K562 (cell line): ENCODE measurements around the gene CCDC175. TPM values are rescaled to one million over a fixed set of nuclear protein-coding genes. Genes with fewer than 3 reads are reported as not detected.

Experiments used
- CREM ChIP-seq: IDR thresholded peaks from 2 replicates; pipeline ENCODE4 v1.6.1; 2014; ENCODE audit warnings: antibody characterized with exemption, low read depth
- IRF2 ChIP-seq: sonication (generic); formaldehyde crosslinking; IDR thresholded peaks from 2 replicates; pipeline ENCODE4 v1.8.1; 2022; ENCODE audit warnings: mild to moderate bottlenecking, missing genetic modification reagents
- JUND ChIP-seq, 2 experiments: IDR thresholded peaks; 2 replicates in 1 of 2; 3 replicates in 1 of 2; pipeline ENCODE4 v1.6.1; 2011; ENCODE audit warnings: borderline replicate concordance in 2 of 2, low read depth in 2 of 2, low read length in 2 of 2, improper control_type of control experiment in 1 of 2, missing biosample characterization in 1 of 2, missing genetic modification characterization in 1 of 2, missing genetic modification reagents in 1 of 2
- KDM4B ChIP-seq, 2 experiments: fragments of 450-650 bp in 1 of 2; sonication (generic) in 1 of 2; IDR thresholded peaks; 2 replicates each; pipeline ENCODE4 v1.6.1; 2016 to 2017; ENCODE audit warnings: borderline replicate concordance in 2 of 2, antibody characterized with exemption in 1 of 2, low read depth in 1 of 2, mild to moderate bottlenecking in 1 of 2
- NONO ChIP-seq, 2 experiments: fragments of 200-400 bp in 1 of 2; fragments of 450-650 bp in 1 of 2; formaldehyde crosslinking in 1 of 2; IDR thresholded peaks; 2 replicates each; pipeline ENCODE4 v1.6.1; 2017; ENCODE audit warnings: low read depth in 2 of 2, mild to moderate bottlenecking in 2 of 2, moderate library complexity in 2 of 2, low read length in 1 of 2
- POLR3A ChIP-seq: IDR thresholded peaks from 2 replicates; pipeline ENCODE4 v1.6.1; 2011; ENCODE audit warnings: borderline replicate concordance, mild to moderate bottlenecking, moderate library complexity; ENCODE audit not compliant: insufficient read length, insufficient read depth; ENCODE audit errors: extremely low read depth
- RFX7 ChIP-seq: fragments of 250-450 bp; sonication (Bioruptor Pico); IDR thresholded peaks from 2 replicates; pipeline ENCODE4 v1.5.1; 2021; ENCODE audit warnings: mild to moderate bottlenecking
- TRIM28 ChIP-seq: fragments of 450-650 bp; IDR thresholded peaks from 2 replicates; pipeline ENCODE4 v1.6.1; 2017
- ZNF121 ChIP-seq: sonication (generic); formaldehyde crosslinking; conservative IDR thresholded peaks from 2 replicates; pipeline ENCODE4 v1.8.0; 2022; ENCODE audit warnings: missing genetic modification reagents
- ZNF41 ChIP-seq: fragments of 250-450 bp; sonication (Bioruptor Pico); conservative IDR thresholded peaks from 2 replicates; pipeline ENCODE4 v1.4.0; 2020; ENCODE audit warnings: mild to moderate bottlenecking
- ZNF444 ChIP-seq: fragments of 250-450 bp; sonication (Bioruptor Pico); IDR thresholded peaks from 2 replicates; pipeline ENCODE4 v1.4.0; 2020; ENCODE audit warnings: mild to moderate bottlenecking, moderate library complexity
- ZNF551 ChIP-seq: fragments of 250-450 bp; sonication (Bioruptor Pico); IDR thresholded peaks from 2 replicates; pipeline ENCODE4 v1.5.0; 2021; ENCODE audit warnings: mild to moderate bottlenecking, moderate library complexity
- polyA plus RNA-seq, 8 experiments: library from polyadenylated mRNA; depleted of rRNA in 4 of 8; stranded (reverse) in 5 of 8; unstranded in 3 of 8; fragments of >200 nt; fragmentation: Nextera tagmentation in 2 of 8; fragmentation: Illumina TruSeq in 1 of 8; extraction: Ambion mirVana in 2 of 8; extraction: Trizol in 1 of 8; gene quantifications; 2 replicates each; pipeline versions ENCODE4 v1.2.1 to v1.2.3, GENCODE V29; 2011 to 2014; ENCODE audit warnings: inconsistent platforms in 1 of 8, missing spikeins in 1 of 8
- total RNA-seq, 7 experiments: library from RNA; depleted of rRNA in 6 of 7; stranded (reverse); fragments of >200 nt in 6 of 7; fragmentation: Illumina TruSeq in 2 of 7; extraction: Trizol in 2 of 7; gene quantifications; 2 replicates each; pipeline versions ENCODE4 v1.2.1 to v1.2.3, GENCODE V29; 2011 to 2021; ENCODE audit warnings: low replicate concordance in 1 of 7
- TF ChIP-seq, protein P1 (sequence below): fragments of 250-450 bp; sonication (Bioruptor Pico); IDR thresholded peaks from 2 replicates; pipeline ENCODE4 v1.5.0; 2021

The CCDC175 gene
- total and polyA plus RNA-seq, 9 of the 15 experiments (the other 6 are each of a cell fraction or from before 2014, with no cell fraction given), result not detected

DNA sequence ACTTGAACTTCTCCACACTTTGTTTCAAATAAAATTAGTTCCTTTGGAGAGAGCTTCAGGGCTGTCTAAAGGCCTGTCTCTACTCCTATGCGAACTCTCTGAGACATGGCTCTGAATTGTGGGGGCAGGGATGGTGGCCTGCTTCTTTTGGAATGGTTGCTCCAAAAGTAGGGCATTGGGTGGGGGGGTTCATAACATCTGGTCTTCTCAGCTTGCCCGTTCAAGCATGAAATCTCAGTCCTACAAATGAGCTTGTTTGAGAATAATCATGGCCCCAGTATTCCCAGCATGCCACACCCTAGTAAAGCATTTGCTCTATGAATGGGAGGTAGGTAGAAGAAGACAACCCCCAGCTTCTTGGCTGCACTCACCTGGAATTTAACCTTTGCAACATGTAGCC, 118.1 kb downstream of the CCDC175 start (continued):
- TF ChIP-seq NONO (IDR thresholded peaks at IDR 0.05; ENCODE audit: low read depth in 2 of 2, low read length in 1 of 2) (no peak), JUND (IDR thresholded peaks at IDR 0.05; ENCODE audit: borderline replicate concordance, low read depth, low read length) (no peak), JUND (tag; IDR thresholded peaks at IDR 0.05; ENCODE audit: borderline replicate concordance, low read depth, low read length) (no peak), TRIM28 (no peak), ZNF41 (CRISPR knock-in tag) (no peak), POLR3A (no peak), RFX7 (CRISPR knock-in tag) (no peak), KDM4B (IDR thresholded peaks at IDR 0.05; ENCODE audit: borderline replicate concordance in 2 of 2, low read depth in 1 of 2) (no peak), ZNF551 (CRISPR knock-in tag) (no peak), CREM (no peak), IRF2 (CRISPR knock-in tag) (no peak), ZNF444 (CRISPR knock-in tag) (no peak), ZNF121 (CRISPR knock-in tag) (no peak)
- TF ChIP-seq, protein P1, sequence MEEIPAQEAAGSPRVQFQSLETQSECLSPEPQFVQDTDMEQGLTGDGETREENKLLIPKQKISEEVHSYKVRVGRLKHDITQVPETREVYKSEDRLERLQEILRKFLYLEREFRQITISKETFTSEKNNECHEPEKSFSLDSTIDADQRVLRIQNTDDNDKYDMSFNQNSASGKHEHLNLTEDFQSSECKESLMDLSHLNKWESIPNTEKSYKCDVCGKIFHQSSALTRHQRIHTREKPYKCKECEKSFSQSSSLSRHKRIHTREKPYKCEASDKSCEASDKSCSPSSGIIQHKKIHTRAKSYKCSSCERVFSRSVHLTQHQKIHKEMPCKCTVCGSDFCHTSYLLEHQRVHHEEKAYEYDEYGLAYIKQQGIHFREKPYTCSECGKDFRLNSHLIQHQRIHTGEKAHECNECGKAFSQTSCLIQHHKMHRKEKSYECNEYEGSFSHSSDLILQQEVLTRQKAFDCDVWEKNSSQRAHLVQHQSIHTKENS, result no peak
